Measurements from ENCODE around the gene EXOC7. TPM values are rescaled to one million over a fixed set of nuclear protein-coding genes. Genes with fewer than 3 reads are reported as not detected.

The EXOC7 gene
- total RNA-seq, 2 donors from 2014 or later, result 136 to 159 TPM

- H3K27ac ChIP-seq, result no peak overlapping the region
- intact Hi-C loops (cut with DNase I), result no loop called here
- no peaks in the 10 kb centered on the region for H3K9me3 ChIP-seq
- 5% methylated on average over 70 of the region's 82 CpGs for WGBS
- peaks cover 32% of the 10 kb centered on the region for H3K27me3 ChIP-seq (replicated peaks; ENCODE audit: insufficient read depth)
- no peaks in the 10 kb centered on the region for H3K4me1 ChIP-seq (replicated peaks)
- no peak for DNase-seq (ENCODE audit: low spot score)
- no peaks in the 10 kb centered on the region for H3K36me3 ChIP-seq
- H3K4me3 ChIP-seq, result no peak overlapping the region
- TF ChIP-seq CTCF (IDR thresholded peaks at IDR 0.05) (no peak), POLR2A (IDR thresholded peaks at IDR 0.05) (no peak), POLR2AphosphoS5 (IDR thresholded peaks at IDR 0.05) (no peak)
These were observed 26.6 kb downstream of the EXOC7 start for GRCh38 chr17:76076765-76077583.

- Histone ChIP-seq H3K4me1 (replicated peaks) (no peaks in the 10 kb centered on the region), H3K4me3 (no peak overlapping the region)
- intact Hi-C loops (cut with DNase I), result no loop called here
These were observed 27.3 kb downstream of the EXOC7 start for GRCh38 chr17:76076146-76076764.

GRCh38 chr17:76075364-76076145 is 28.0 kb downstream of the EXOC7 start:
- DNase-seq (ENCODE audit: low spot score), result no peak
- Histone ChIP-seq H3K9me3 (no peaks in the 10 kb centered on the region), H3K27ac (no peak overlapping the region), H3K4me1 (replicated peaks) (peaks cover 7% of the 10 kb centered on the region), H3K4me3 (no peak overlapping the region), H3K36me3 (no peaks in the 10 kb centered on the region), H3K27me3 (replicated peaks; ENCODE audit: insufficient read depth) (peaks cover 32% of the 10 kb centered on the region)
- no peak for TF ChIP-seq POLR2AphosphoS5 (IDR thresholded peaks at IDR 0.05)
- TF ChIP-seq CTCF (IDR thresholded peaks at IDR 0.05), result no peak
- TF ChIP-seq POLR2A (IDR thresholded peaks at IDR 0.05), result no peak
- intact Hi-C loops (cut with DNase I), result no loop called here
- 1% methylated on average over 48 of the region's 48 CpGs for WGBS

More at GRCh38 chr17:76076146-76076764, 27.3 kb downstream of the EXOC7 start:
- Histone ChIP-seq H3K27ac (no peak overlapping the region), H3K36me3 (no peaks in the 10 kb centered on the region), H3K9me3 (no peaks in the 10 kb centered on the region), H3K27me3 (replicated peaks; ENCODE audit: insufficient read depth) (peaks cover 32% of the 10 kb centered on the region)
- TF ChIP-seq POLR2A (IDR thresholded peaks at IDR 0.05) (no peak), CTCF (IDR thresholded peaks at IDR 0.05) (no peak), POLR2AphosphoS5 (IDR thresholded peaks at IDR 0.05) (no peak)
- WGBS, result 3% methylated on average over 32 of the region's 41 CpGs
- no peak for DNase-seq (ENCODE audit: low spot score)

GRCh38 chr17:76074390-76075363 is 28.9 kb downstream of the EXOC7 start, which contains the start of gene GALR2:
GALR2 (plus strand) TSS chr17:76074781; CDS start chr17:76074884, 103 bp downstream.
- no peaks in the 10 kb centered on the region for H3K36me3 ChIP-seq
- H3K27ac ChIP-seq, result no peak within 1 kb of the TSS
- H3K27me3 ChIP-seq (replicated peaks; ENCODE audit: insufficient read depth), result peaks cover 32% of the 10 kb centered on the region
- WGBS, result 2% methylated on average over 76 of the region's 92 CpGs
- intact Hi-C loops (cut with DNase I), result no loop called here
- no peaks in the 10 kb centered on the region for H3K9me3 ChIP-seq
- no peak within 1 kb of the TSS for H3K4me3 ChIP-seq
- H3K4me1 ChIP-seq (replicated peaks), result peaks cover 9% of the 10 kb centered on the region
- DNase-seq (ENCODE audit: low spot score), result no peak
- TF ChIP-seq POLR2AphosphoS5 (IDR thresholded peaks at IDR 0.05) (no peak), CTCF (IDR thresholded peaks at IDR 0.05) (no peak), POLR2A (IDR thresholded peaks at IDR 0.05) (no peak)

Measured in prostate gland (tissue), 2 donors.